K562 (cell line): ENCODE data around the gene MYO16. TPM values are rescaled to one million over a fixed set of nuclear protein-coding genes. Genes with fewer than 3 reads are reported as not detected.

Experiments used
- ARID3B ChIP-seq: fragments of 250-450 bp; sonication (Bioruptor Pico); IDR thresholded peaks from 2 replicates; pipeline ENCODE4 v1.4.0; 2020; ENCODE audit warnings: borderline replicate concordance
- BACH1 ChIP-seq: fragments of 200-800 bp; sonication (Bioruptor generic); IDR thresholded peaks from 2 replicates; pipeline ENCODE4 v1.6.1; 2016; ENCODE audit warnings: missing genetic modification characterization, missing compliant biosample characterization
- MAFK ChIP-seq: IDR thresholded peaks from 2 replicates; pipeline ENCODE4 v1.6.1; 2011; ENCODE audit warnings: low read length, improper control_type of control experiment
- MECOM ChIP-seq: fragments of 250-450 bp; sonication (Bioruptor Pico); IDR thresholded peaks from 2 replicates; pipeline ENCODE4 v1.8.0; 2022; ENCODE audit warnings: inconsistent platforms
- PTTG1 ChIP-seq: fragments of 450-650 bp; IDR thresholded peaks from 2 replicates; pipeline ENCODE4 v1.6.1; 2016; ENCODE audit warnings: low read depth, mild to moderate bottlenecking, missing genetic modification characterization, missing compliant biosample characterization
- REST ChIP-seq, 2 experiments: fragments of 450-650 bp; formaldehyde crosslinking in 1 of 2; IDR thresholded peaks; 2 replicates each; pipeline versions ENCODE4 v1.4.0 to v1.6.1; 2014 to 2020; ENCODE audit warnings: mild to moderate bottlenecking in 2 of 2, borderline replicate concordance in 1 of 2, low read depth in 1 of 2
- SNRNP70 ChIP-seq: fragments of 200-400 bp; formaldehyde crosslinking; optimal IDR thresholded peaks from 2 replicates; pipeline ENCODE3; 2017; ENCODE audit warnings: low read depth, low read length
- SOX6 ChIP-seq: fragments of 450-650 bp; IDR thresholded peaks from 2 replicates; pipeline ENCODE4 v1.6.1; 2014; ENCODE audit warnings: mild to moderate bottlenecking
- TOE1 ChIP-seq, 2 experiments: fragments of 450-650 bp in 1 of 2; sonication (generic) in 1 of 2; formaldehyde crosslinking in 1 of 2; IDR thresholded peaks; 2 replicates each; pipeline versions ENCODE4 v1.7.1 to v1.8.0; 2016 to 2022; ENCODE audit warnings: borderline replicate concordance in 2 of 2, mild to moderate bottlenecking in 2 of 2, antibody characterized with exemption in 1 of 2, inconsistent platforms in 1 of 2, low read depth in 1 of 2, missing genetic modification reagents in 1 of 2, moderate library complexity in 1 of 2
- ZKSCAN8 ChIP-seq: fragments of 200-800 bp; sonication (Bioruptor generic); IDR thresholded peaks from 2 replicates; pipeline ENCODE4 v1.6.1; 2016; ENCODE audit warnings: missing genetic modification characterization, missing compliant biosample characterization
- ZNF561 ChIP-seq: fragments of 450-650 bp; formaldehyde crosslinking; conservative IDR thresholded peaks from 2 replicates; pipeline ENCODE4 v1.4.0; 2020; ENCODE audit warnings: mild to moderate bottlenecking, moderate library complexity
- polyA plus RNA-seq, 8 experiments: library from polyadenylated mRNA; depleted of rRNA in 4 of 8; stranded (reverse) in 5 of 8; unstranded in 3 of 8; fragments of >200 nt; fragmentation: Nextera tagmentation in 2 of 8; fragmentation: Illumina TruSeq in 1 of 8; extraction: Ambion mirVana in 2 of 8; extraction: Trizol in 1 of 8; gene quantifications; 2 replicates each; pipeline versions ENCODE4 v1.2.1 to v1.2.3, GENCODE V29; 2011 to 2014; ENCODE audit warnings: inconsistent platforms in 1 of 8, missing spikeins in 1 of 8
- total RNA-seq, 7 experiments: library from RNA; depleted of rRNA in 6 of 7; stranded (reverse); fragments of >200 nt in 6 of 7; fragmentation: Illumina TruSeq in 2 of 7; extraction: Trizol in 2 of 7; gene quantifications; 2 replicates each; pipeline versions ENCODE4 v1.2.1 to v1.2.3, GENCODE V29; 2011 to 2021; ENCODE audit warnings: low replicate concordance in 1 of 7
- TF ChIP-seq, protein P1 (sequence below): fragments of 450-650 bp; IDR thresholded peaks from 2 replicates; pipeline ENCODE4 v1.6.1; 2018; ENCODE audit not compliant: partially characterized antibody

Gene MYO16
- total and polyA plus RNA-seq, 9 of the 15 experiments (the other 6 are each of a cell fraction or from before 2014, with no cell fraction given) = 4.3 to 45.7 (median 12.1) TPM

DNA sequence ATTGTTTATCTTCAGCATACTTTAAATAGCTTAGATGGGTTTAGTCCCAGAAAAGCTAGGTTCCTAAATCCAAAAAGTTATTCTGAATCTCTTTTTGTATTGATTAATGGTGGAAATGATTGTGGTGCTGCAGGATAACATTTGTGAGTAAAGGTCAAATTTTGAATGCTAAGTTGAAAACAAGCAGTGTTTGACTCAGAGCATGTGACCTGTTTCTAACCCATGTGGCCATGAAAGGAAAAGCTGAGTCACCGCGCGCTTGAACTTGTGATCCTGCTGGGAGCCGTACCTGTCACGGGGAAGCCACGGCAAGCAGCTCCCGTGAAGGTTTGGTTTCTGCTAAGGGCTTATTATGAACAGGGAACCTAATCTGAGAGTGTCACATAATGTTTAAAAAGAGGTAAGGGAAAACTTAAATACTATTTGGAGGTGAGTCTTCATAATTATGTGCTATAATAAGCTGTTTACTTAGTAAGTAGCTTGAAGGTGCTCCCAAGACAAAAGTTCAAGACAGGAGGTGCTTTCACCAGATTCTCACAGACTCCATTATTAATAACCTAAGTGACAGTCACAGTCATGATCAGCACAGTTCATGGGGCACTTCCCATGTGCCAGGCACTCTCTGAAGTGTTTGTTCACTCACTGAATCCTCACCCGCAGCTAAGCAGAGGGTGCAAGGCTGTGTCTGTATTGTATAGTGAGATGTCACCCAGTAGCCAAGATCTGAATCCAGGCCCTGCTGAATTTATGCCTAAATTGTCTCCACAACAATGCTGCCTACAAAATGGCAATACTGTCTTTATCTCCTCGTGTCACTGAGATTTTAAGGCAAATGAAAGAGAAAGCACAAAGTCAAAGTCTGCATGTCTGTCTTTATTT, 286.5 kb downstream of the MYO16 start (continued):
- TF ChIP-seq REST (IDR thresholded peaks at IDR 0.05; ENCODE audit: borderline replicate concordance) (peak; percentile 28; the same call in 1 of the 2 replicates), REST (CRISPR knock-in tag; IDR thresholded peaks at IDR 0.05; ENCODE audit: low read depth) (no peak), MAFK (peak; percentile 73), ZKSCAN8 (no peak), ZNF561 (CRISPR knock-in tag) (no peak), TOE1 (IDR thresholded peaks at IDR 0.05; ENCODE audit: borderline replicate concordance) (peak; percentile 73; the same call in 1 of the 2 replicates), TOE1 (CRISPR knock-in tag; IDR thresholded peaks at IDR 0.05; ENCODE audit: borderline replicate concordance, low read depth) (no peak), PTTG1 (tag) (no peak), SNRNP70 (no peak), BACH1 (peak; percentile 75), SOX6 (0 out of 2 replicates have a peak, but pooled peaks have one; percentile 13), MECOM (CRISPR knock-in tag) (no peak), ARID3B (CRISPR knock-in tag) (no peak)
- TF ChIP-seq, protein P1, sequence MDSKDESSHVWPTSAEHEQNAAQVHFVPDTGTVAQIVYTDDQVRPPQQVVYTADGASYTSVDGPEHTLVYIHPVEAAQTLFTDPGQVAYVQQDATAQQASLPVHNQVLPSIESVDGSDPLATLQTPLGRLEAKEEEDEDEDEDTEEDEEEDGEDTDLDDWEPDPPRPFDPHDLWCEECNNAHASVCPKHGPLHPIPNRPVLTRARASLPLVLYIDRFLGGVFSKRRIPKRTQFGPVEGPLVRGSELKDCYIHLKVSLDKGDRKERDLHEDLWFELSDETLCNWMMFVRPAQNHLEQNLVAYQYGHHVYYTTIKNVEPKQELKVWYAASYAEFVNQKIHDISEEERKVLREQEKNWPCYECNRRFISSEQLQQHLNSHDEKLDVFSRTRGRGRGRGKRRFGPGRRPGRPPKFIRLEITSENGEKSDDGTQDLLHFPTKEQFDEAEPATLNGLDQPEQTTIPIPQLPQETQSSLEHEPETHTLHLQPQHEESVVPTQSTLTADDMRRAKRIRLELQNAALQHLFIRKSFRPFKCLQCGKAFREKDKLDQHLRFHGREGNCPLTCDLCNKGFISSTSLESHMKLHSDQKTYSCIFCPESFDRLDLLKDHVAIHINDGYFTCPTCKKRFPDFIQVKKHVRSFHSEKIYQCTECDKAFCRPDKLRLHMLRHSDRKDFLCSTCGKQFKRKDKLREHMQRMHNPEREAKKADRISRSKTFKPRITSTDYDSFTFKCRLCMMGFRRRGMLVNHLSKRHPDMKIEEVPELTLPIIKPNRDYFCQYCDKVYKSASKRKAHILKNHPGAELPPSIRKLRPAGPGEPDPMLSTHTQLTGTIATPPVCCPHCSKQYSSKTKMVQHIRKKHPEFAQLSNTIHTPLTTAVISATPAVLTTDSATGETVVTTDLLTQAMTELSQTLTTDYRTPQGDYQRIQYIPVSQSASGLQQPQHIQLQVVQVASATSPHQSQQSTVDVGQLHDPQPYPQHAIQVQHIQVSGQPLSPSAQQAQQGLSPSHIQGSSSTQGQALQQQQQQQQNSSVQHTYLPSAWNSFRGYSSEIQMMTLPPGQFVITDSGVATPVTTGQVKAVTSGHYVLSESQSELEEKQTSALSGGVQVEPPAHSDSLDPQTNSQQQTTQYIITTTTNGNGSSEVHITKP = no peak
